Skeletal muscle tissue (tissue), 4 donors: ENCODE results near the gene ZNF292. TPM values are rescaled to one million over a fixed set of nuclear protein-coding genes. Genes with fewer than 3 reads are reported as not detected.
"Not testable (repeated sequence)": the region's sequence is repeated elsewhere in the genome, so short reads cannot be mapped to it uniquely, and the experiment has no call there.

Experiments used
- H3K27ac ChIP-seq: one replicate; pipeline ENCODE4 v1.7.0; 2013; ENCODE audit warnings: mild to moderate bottlenecking, low read depth, low read length, inconsistent platforms
- H3K27me3 ChIP-seq, 3 donors: one replicate each; pipeline ENCODE4 v1.7.0; 2013; ENCODE audit warnings: low read length in 3 of 3; ENCODE audit not compliant: control insufficient read depth in 3 of 3, insufficient read depth in 3 of 3
- H3K36me3 ChIP-seq, 3 donors: one replicate each; pipeline ENCODE4 v1.7.0; 2013; ENCODE audit warnings: low read length in 3 of 3; ENCODE audit not compliant: control insufficient read depth in 3 of 3, insufficient read depth in 3 of 3
- H3K4me1 ChIP-seq, 3 donors: one replicate each; pipeline ENCODE4 v1.7.0; 2013; ENCODE audit warnings: low read length in 3 of 3, mild to moderate bottlenecking in 3 of 3; ENCODE audit not compliant: control insufficient read depth in 3 of 3, insufficient read depth in 3 of 3
- H3K4me3 ChIP-seq, 3 donors: one replicate each; pipeline ENCODE4 v1.7.0; 2013; ENCODE audit warnings: low read length in 3 of 3
- H3K9ac ChIP-seq, 3 donors: one replicate each; pipeline ENCODE4 v1.7.0; 2013; ENCODE audit warnings: low read length in 3 of 3, mild to moderate bottlenecking in 3 of 3, moderate library complexity in 2 of 3, low read depth in 1 of 3
- H3K9me3 ChIP-seq, 3 donors: one replicate each; pipeline ENCODE4 v1.7.0; 2013; ENCODE audit warnings: low read length in 3 of 3; ENCODE audit not compliant: control insufficient read depth in 3 of 3
- total RNA-seq: library from RNA; depleted of rRNA; stranded (reverse); fragments of >200 nt; gene quantifications from one replicate; pipeline ENCODE4 v1.2.3, GENCODE V29; 2014
- donor health status: Osteomylitis.

Gene ZNF292
- total RNA-seq, 1 donor from 2014 or later: 38.6 TPM

- H3K36me3 ChIP-seq, H3K27ac ChIP-seq, H3K9ac ChIP-seq, H3K27me3 ChIP-seq, H3K9me3 ChIP-seq, H3K4me3 ChIP-seq: not testable (repeated sequence)
- H3K4me1 ChIP-seq: peaks cover 15 to 29% (median 21%) of the 10 kb centered on the region in 3 donors
These were observed 2.2 kb downstream of the ZNF292 start for GRCh38 chr6:87157596-87157995.

- H3K27me3 ChIP-seq: no peaks in the 10 kb centered on the region
- H3K27ac ChIP-seq: no peak overlapping the region
- no peaks in the 10 kb centered on the region for H3K36me3 ChIP-seq
- no peak overlapping the region for H3K4me3 ChIP-seq
- peaks cover 6 to 16% (median 10%) of the 10 kb centered on the region in 3 donors for H3K4me1 ChIP-seq
- no peak overlapping the region for H3K9ac ChIP-seq
- H3K9me3 ChIP-seq: no peaks in the 10 kb centered on the region
These were observed 5.9 kb downstream of the ZNF292 start for GRCh38 chr6:87161299-87161698.

GRCh38 chr6:87164004-87164403, 8.6 kb downstream of the ZNF292 start:
- Histone ChIP-seq H3K4me3 (no peak overlapping the region), H3K27ac (no peak overlapping the region), H3K4me1 (peaks cover 0 to 11% (median 5%) of the 10 kb centered on the region in 3 donors), H3K9me3 (no peaks in the 10 kb centered on the region), H3K9ac (no peak overlapping the region), H3K27me3 (no peaks in the 10 kb centered on the region), H3K36me3 (no peaks in the 10 kb centered on the region)

- Histone ChIP-seq H3K27ac (no peak overlapping the region), H3K9ac (no peak overlapping the region), H3K36me3 (peaks cover 0 to under 1% (median 0%) of the 10 kb centered on the region in 3 donors), H3K27me3 (no peaks in the 10 kb centered on the region), H3K4me1 (peaks cover 0 to 11% (median 5%) of the 10 kb centered on the region in 3 donors), H3K9me3 (no peaks in the 10 kb centered on the region), H3K4me3 (no peak overlapping the region)
These were observed 9.1 kb downstream of the ZNF292 start for GRCh38 chr6:87164506-87164905.

GRCh38 chr6:87165185-87165584, 9.8 kb downstream of the ZNF292 start:
- Histone ChIP-seq H3K27me3 (no peaks in the 10 kb centered on the region), H3K4me3 (no peak overlapping the region), H3K4me1 (peaks cover 0 to 11% (median 5%) of the 10 kb centered on the region in 3 donors), H3K9ac (no peak overlapping the region), H3K27ac (no peak overlapping the region), H3K36me3 (peaks cover 0 to 3% (median 0%) of the 10 kb centered on the region in 3 donors), H3K9me3 (no peaks in the 10 kb centered on the region)

- Histone ChIP-seq H3K4me1 (peaks cover 4 to 6% (median 5%) of the 10 kb centered on the region in 3 donors), H3K36me3 (peaks cover 0 to 3% (median 0%) of the 10 kb centered on the region in 3 donors), H3K27me3 (no peaks in the 10 kb centered on the region), H3K27ac (no peak overlapping the region), H3K4me3 (no peak overlapping the region), H3K9ac (no peak overlapping the region), H3K9me3 (no peaks in the 10 kb centered on the region)
These were observed 16.7 kb downstream of the ZNF292 start for GRCh38 chr6:87171938-87172633.

GRCh38 chr6:87174078-87174579, 18.8 kb downstream of the ZNF292 start:
- H3K9me3 ChIP-seq: no peaks in the 10 kb centered on the region
- peaks cover 4 to 6% (median 5%) of the 10 kb centered on the region in 3 donors for H3K4me1 ChIP-seq
- peaks cover 0 to 3% (median 0%) of the 10 kb centered on the region in 3 donors for H3K36me3 ChIP-seq
- no peak overlapping the region for H3K27ac ChIP-seq
- no peaks in the 10 kb centered on the region for H3K27me3 ChIP-seq
- H3K4me3 ChIP-seq: no peak overlapping the region
- H3K9ac ChIP-seq: no peak overlapping the region

GRCh38 chr6:87176493-87176892, 21.1 kb downstream of the ZNF292 start:
- Histone ChIP-seq H3K4me3 (no peak overlapping the region), H3K27me3 (no peaks in the 10 kb centered on the region), H3K27ac (no peak overlapping the region), H3K9ac (no peak overlapping the region), H3K36me3 (peaks cover 0 to 2% (median 0%) of the 10 kb centered on the region in 3 donors), H3K4me1 (peaks cover 4 to 8% (median 5%) of the 10 kb centered on the region in 3 donors), H3K9me3 (no peaks in the 10 kb centered on the region)

- Histone ChIP-seq H3K36me3 (peaks cover 0 to 2% (median 0%) of the 10 kb centered on the region in 3 donors), H3K9me3 (no peaks in the 10 kb centered on the region), H3K27me3 (no peaks in the 10 kb centered on the region), H3K27ac (no peak overlapping the region), H3K4me3 (no peak overlapping the region), H3K4me1 (peaks cover 0 to 3% (median 0%) of the 10 kb centered on the region in 3 donors), H3K9ac (no peak overlapping the region)
These were observed 24.9 kb downstream of the ZNF292 start for GRCh38 chr6:87180105-87180728.

- Histone ChIP-seq H3K9me3 (no peaks in the 10 kb centered on the region), H3K4me3 (no peak overlapping the region), H3K36me3 (peaks cover 0 to 2% (median 2%) of the 10 kb centered on the region in 3 donors), H3K27me3 (no peaks in the 10 kb centered on the region), H3K27ac (no peak overlapping the region), H3K9ac (no peak overlapping the region), H3K4me1 (peaks cover 6 to 9% (median 8%) of the 10 kb centered on the region in 3 donors)
These were observed 26.5 kb downstream of the ZNF292 start for GRCh38 chr6:87181903-87182302.
